Common myeloid progenitor, CD34-positive (primary cell): Measurements from ENCODE around the gene TTYH2.

ENCODE experiments used
- CTCF ChIA-PET: fragments of 350-600 bp; sonication (Branson Sonifier 250); formaldehyde crosslinking; loops from one replicate; lab custom pipeline; 2021; ENCODE audit warnings: antibody characterized with exemption; lab: Charles Lee
- POLR2A ChIA-PET: fragments of 350-600 bp; sonication (Branson Sonifier 250); formaldehyde crosslinking; loops from one replicate; lab custom pipeline; 2021; ENCODE audit warnings: antibody characterized with exemption; lab: Charles Lee
- DNase-seq, 3 donors: peaks; one replicate each; pipeline versions ENCODE4 v3.0.0 to v3.0.0-alpha.2; 2013
- H3K27ac ChIP-seq, 2 experiments: 1 replicate in 1 of 2; 2 replicates in 1 of 2; pipeline ENCODE4 v1.7.0; 2013; ENCODE audit warnings: inconsistent platforms in 2 of 2, low read length in 2 of 2, mild to moderate bottlenecking in 2 of 2, low read depth in 1 of 2, moderate library complexity in 1 of 2; ENCODE audit not compliant: severe bottlenecking in 2 of 2, insufficient read depth in 1 of 2, poor library complexity in 1 of 2
- H3K27me3 ChIP-seq, 5 experiments: replicated peaks in 2 of 5; 1 replicate in 3 of 5; 2 replicates in 2 of 5; pipeline versions ENCODE4 v1.6.1 to v1.7.0; 2013; ENCODE audit warnings: low read length in 4 of 5, mild to moderate bottlenecking in 2 of 5, moderate library complexity in 2 of 5, inconsistent platforms in 1 of 5; ENCODE audit not compliant: insufficient read depth in 5 of 5, control insufficient read depth in 4 of 5
- H3K36me3 ChIP-seq, 4 experiments: 1 replicate in 2 of 4; 2 replicates in 2 of 4; pipeline versions ENCODE4 v1.6.1 to v1.7.0; 2013; ENCODE audit warnings: low read length in 3 of 4, control low read depth in 1 of 4, mild to moderate bottlenecking in 1 of 4; ENCODE audit not compliant: control insufficient read depth in 4 of 4, insufficient read depth in 4 of 4
- H3K4me1 ChIP-seq, 4 experiments: 1 replicate in 3 of 4; 2 replicates in 1 of 4; pipeline versions ENCODE4 v1.6.1 to v1.7.1; 2013; ENCODE audit warnings: low read length in 3 of 4, mild to moderate bottlenecking in 3 of 4, control low read depth in 1 of 4, inconsistent platforms in 1 of 4, moderate library complexity in 1 of 4; ENCODE audit not compliant: control insufficient read depth in 4 of 4, insufficient read depth in 4 of 4; ENCODE audit errors: control extremely low read depth in 1 of 4
- H3K4me3 ChIP-seq, 7 experiments: 1 replicate in 4 of 7; 2 replicates in 3 of 7; pipeline versions ENCODE4 v1.5.1 to v1.7.0; 2013; ENCODE audit warnings: mild to moderate bottlenecking in 7 of 7, low read length in 6 of 7, moderate library complexity in 6 of 7, inconsistent platforms in 2 of 7, low read depth in 2 of 7, control low read depth in 1 of 7; ENCODE audit not compliant: insufficient read depth in 4 of 7, control insufficient read depth in 1 of 7; ENCODE audit errors: extremely low read depth in 1 of 7
- H3K9me3 ChIP-seq, 5 experiments: 1 replicate in 4 of 5; 2 replicates in 1 of 5; pipeline versions ENCODE4 v1.6.1 to v1.7.1; 2013; ENCODE audit warnings: low read length in 4 of 5, mild to moderate bottlenecking in 2 of 5, inconsistent platforms in 1 of 5, low read depth in 1 of 5, moderate library complexity in 1 of 5; ENCODE audit not compliant: control insufficient read depth in 4 of 5, insufficient read depth in 2 of 5; ENCODE audit errors: control extremely low read depth in 1 of 5
- WGBS: methylation state at CpG from one replicate; pipeline ENCODE4 v1.1.5; 2013; ENCODE audit not compliant: insufficient coverage; 5-methylcytosine and 5-hydroxymethylcytosine counted together

TTYH2 gene

GRCh38 chr17:74224959-74225725 lies 11.8 kb downstream of the TTYH2 start:
- 98% methylated on average over 20 of the region's 20 CpGs for WGBS
- CTCF ChIA-PET, result interaction anchor here (1.2 to 1.4 kb wide), 2 partner anchors 11 to 16 kb away, joined by 3 read pairs; no protein-coding TSS in a partner anchor
- POLR2A ChIA-PET, result no interaction called here
- Histone ChIP-seq H3K4me3 (no peak overlapping the region), H3K4me1 (peaks cover 0 to 5% (median 3%) of the 10 kb centered on the region in 4 experiments), H3K9me3 (no peaks in the 10 kb centered on the region), H3K27ac (no peak overlapping the region), H3K36me3 (peaks cover 0 to 2% (median under 1%) of the 10 kb centered on the region in 4 experiments), H3K27me3 (no peaks in the 10 kb centered on the region)
- DNase-seq, result no peak

GRCh38 chr17:74226252-74226651 lies 12.9 kb downstream of the TTYH2 start:
- POLR2A ChIA-PET, result no interaction called here
- WGBS, result 98% methylated on average over 3 of the region's 6 CpGs

GRCh38 chr17:74227271-74228080 lies 14.1 kb downstream of the TTYH2 start:
- Histone ChIP-seq H3K4me3 (no peak overlapping the region), H3K9me3 (no peaks in the 10 kb centered on the region), H3K36me3 (peaks cover 0 to 2% (median under 1%) of the 10 kb centered on the region in 4 experiments), H3K4me1 (peaks cover 0 to 5% (median 1%) of the 10 kb centered on the region in 4 experiments), H3K27me3 (no peaks in the 10 kb centered on the region), H3K27ac (no peak overlapping the region)
- CTCF ChIA-PET, result interaction anchor here (1.3 to 2.1 kb wide), 4 partner anchors 9 to 33 kb away, joined by 3 to 6 read pairs (median 4); partner anchors contain the start of gene RPL38
- WGBS, result 55% methylated on average over 4 of the region's 10 CpGs
- POLR2A ChIA-PET, result no interaction called here
- no peak for DNase-seq

More at GRCh38 chr17:74226252-74226651, 12.9 kb downstream of the TTYH2 start:
- H3K9me3 ChIP-seq, result no peaks in the 10 kb centered on the region
- DNase-seq, result no peak
- CTCF ChIA-PET, result interaction anchor here (1.2 to 2.1 kb wide), 5 partner anchors 10 to 34 kb away, joined by 3 to 6 read pairs (median 3); partner anchors contain the start of gene RPL38
- peaks cover 0 to 5% (median 1%) of the 10 kb centered on the region in 4 experiments for H3K4me1 ChIP-seq
- no peak overlapping the region for H3K27ac ChIP-seq
- H3K4me3 ChIP-seq, result no peak overlapping the region
- peaks cover 0 to 2% (median under 1%) of the 10 kb centered on the region in 4 experiments for H3K36me3 ChIP-seq
- H3K27me3 ChIP-seq, result no peaks in the 10 kb centered on the region

GRCh38 chr17:74228306-74228978 lies 15.1 kb downstream of the TTYH2 start:
- Histone ChIP-seq H3K4me1 (peaks cover 0 to 5% (median 1%) of the 10 kb centered on the region in 4 experiments), H3K36me3 (peaks cover 0 to 2% (median 0%) of the 10 kb centered on the region in 4 experiments), H3K9me3 (no peaks in the 10 kb centered on the region), H3K4me3 (no peak overlapping the region), H3K27ac (no peak overlapping the region), H3K27me3 (no peaks in the 10 kb centered on the region)
- no peak for DNase-seq
- 96% methylated on average over 3 of the region's 5 CpGs for WGBS
- ChIA-PET CTCF (interaction anchor here (1.6 kb wide), 1 partner anchor 10 kb away, joined by 5 read pairs; no protein-coding TSS in a partner anchor), POLR2A (no interaction called here)

- CTCF ChIA-PET, result interaction anchor here (0.6 to 0.7 kb wide), 2 partner anchors 33 to 49 kb away, joined by 3 read pairs; no protein-coding TSS in a partner anchor
- 96% methylated on average over 15 of the region's 16 CpGs for WGBS
Measured at GRCh38 chr17:74230896-74231295, 17.5 kb downstream of the TTYH2 start.

GRCh38 chr17:74231928-74232907 lies 18.8 kb downstream of the TTYH2 start:
- WGBS, result 97% methylated on average over 13 of the region's 17 CpGs
- no peaks in the 10 kb centered on the region for H3K9me3 ChIP-seq
- H3K36me3 ChIP-seq, result no peaks in the 10 kb centered on the region
- POLR2A ChIA-PET, result interaction anchor here (0.7 kb wide), 1 partner anchor 11 kb away, joined by 3 read pairs; no protein-coding TSS in a partner anchor
- H3K4me1 ChIP-seq, result peaks cover 0 to 20% (median 15%) of the 10 kb centered on the region in 4 experiments
- H3K27ac ChIP-seq, result no peak overlapping the region
- DNase-seq, result no peak
- no peak overlapping the region for H3K4me3 ChIP-seq
- CTCF ChIA-PET, result interaction anchor here (0.7 kb wide), 1 partner anchor 53 kb away, joined by 4 read pairs; no protein-coding TSS in a partner anchor
- H3K27me3 ChIP-seq, result no peaks in the 10 kb centered on the region

More at GRCh38 chr17:74230896-74231295, 17.5 kb downstream of the TTYH2 start:
- Histone ChIP-seq H3K4me1 (peaks cover 0 to 20% (median 15%) of the 10 kb centered on the region in 4 experiments), H3K9me3 (no peaks in the 10 kb centered on the region), H3K36me3 (no peaks in the 10 kb centered on the region), H3K4me3 (no peak overlapping the region), H3K27me3 (no peaks in the 10 kb centered on the region), H3K27ac (no peak overlapping the region)
- no peak for DNase-seq
- POLR2A ChIA-PET, result no interaction called here
